ENCODE results near the gene ZNF267. TPM values are rescaled to one million over a fixed set of nuclear protein-coding genes. Genes with fewer than 3 reads are reported as not detected.

Gene ZNF267
- total and polyA plus RNA-seq, 2 of the 13 experiments (the other 11 are each of a cell fraction or from before 2014, with no cell fraction given): 3.0 to 30.0 TPM

DNA sequence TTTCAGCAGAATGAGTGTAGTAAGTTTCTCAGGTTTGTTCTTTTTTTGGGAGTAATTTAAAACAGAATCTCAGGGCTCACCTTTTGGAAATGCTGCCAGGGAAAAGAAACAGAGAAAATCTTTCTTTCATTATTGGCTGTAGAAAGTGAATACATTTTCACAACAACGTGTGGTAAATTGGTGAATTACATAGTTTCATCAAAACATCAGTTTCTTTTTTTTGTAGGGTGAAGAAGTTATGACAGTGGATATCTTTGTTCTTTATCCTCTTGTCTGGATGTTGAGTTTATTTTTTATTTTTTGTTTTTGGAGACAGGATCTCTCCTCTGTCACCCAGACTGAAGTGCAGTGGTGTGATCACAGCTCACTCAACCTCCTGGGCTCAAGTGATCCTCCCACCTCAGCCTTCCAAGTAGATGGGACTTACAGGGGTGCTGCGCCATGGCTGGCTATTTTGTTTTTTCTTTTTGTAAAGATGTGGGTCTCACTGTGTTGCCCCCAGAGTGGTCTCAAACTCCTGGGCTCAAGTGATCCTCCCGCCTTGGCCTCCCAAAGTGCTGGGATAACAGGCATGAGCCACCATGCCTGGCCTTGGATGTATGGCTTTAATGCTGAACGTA lies 2.4 kb downstream of the ZNF267 start:
- FAIRE-seq (no peak), DNase-seq (ENCODE audit: low spot score) (no peak), ATAC-seq (no peak)
- H3K36me3 ChIP-seq (replicated peaks in 1 of 2; ENCODE audit: control insufficient read depth in 1 of 2, insufficient read depth in 2 of 2, low read length in 2 of 2): no peaks in the 10 kb centered on the region; a peak in 2 of 5 replicates
- ChIA-PET CTCF (ENCODE audit: low intra/inter-chr PET ratio, low total read pairs) (no interaction called here), POLR2A (interaction anchor here (1.7 to 1.8 kb wide), 2 partner anchors 163 to 416 kb away, joined by 3 to 9 read pairs; partner anchors contain the start of gene ARMC5)
- H3K9ac ChIP-seq (ENCODE audit: insufficient read depth, low read depth, low read length): no peak overlapping the region
- H3K4me2 ChIP-seq (ENCODE audit: low read depth, low read length): peak overlapping the region; percentile 90
- 0 out of 2 replicates have a peak, but pooled peaks cover 4% of the 10 kb centered on the region for H4K20me1 ChIP-seq (ENCODE audit: insufficient read depth, low read length)
- H2AFZ ChIP-seq (ENCODE audit: low read length): no peak overlapping the region
- intact Hi-C loops (cut with micrococcal nuclease; ENCODE audit: unreplicated experiment): no loop called here
- no peak overlapping the region for H3K27ac ChIP-seq (ENCODE audit: extremely low read length, insufficient read depth, low read length)
- H3K27me3 ChIP-seq (ENCODE audit: control insufficient read depth in 1 of 2, insufficient read depth in 2 of 2, low read length in 2 of 2): peaks cover 0 to 9% of the 10 kb centered on the region in 2 experiments; a peak in 1 of 5 replicates
- BruUV-seq (replicated peaks): no TSS peak
- H3K79me2 ChIP-seq (ENCODE audit: insufficient read depth, low read length): peaks cover 72% of the 10 kb centered on the region
- 79% methylated on average over 4 of the region's 4 CpGs for WGBS (ENCODE audit: low lambda C conversion rate)
- TF ChIP-seq ZNF556 (CRISPR knock-in tag; IDR thresholded peaks at IDR 0.05; ENCODE audit: borderline replicate concordance): 0 out of 2 replicates have a peak, but pooled peaks have one; percentile 2
- TF ChIP-seq, protein P1, sequence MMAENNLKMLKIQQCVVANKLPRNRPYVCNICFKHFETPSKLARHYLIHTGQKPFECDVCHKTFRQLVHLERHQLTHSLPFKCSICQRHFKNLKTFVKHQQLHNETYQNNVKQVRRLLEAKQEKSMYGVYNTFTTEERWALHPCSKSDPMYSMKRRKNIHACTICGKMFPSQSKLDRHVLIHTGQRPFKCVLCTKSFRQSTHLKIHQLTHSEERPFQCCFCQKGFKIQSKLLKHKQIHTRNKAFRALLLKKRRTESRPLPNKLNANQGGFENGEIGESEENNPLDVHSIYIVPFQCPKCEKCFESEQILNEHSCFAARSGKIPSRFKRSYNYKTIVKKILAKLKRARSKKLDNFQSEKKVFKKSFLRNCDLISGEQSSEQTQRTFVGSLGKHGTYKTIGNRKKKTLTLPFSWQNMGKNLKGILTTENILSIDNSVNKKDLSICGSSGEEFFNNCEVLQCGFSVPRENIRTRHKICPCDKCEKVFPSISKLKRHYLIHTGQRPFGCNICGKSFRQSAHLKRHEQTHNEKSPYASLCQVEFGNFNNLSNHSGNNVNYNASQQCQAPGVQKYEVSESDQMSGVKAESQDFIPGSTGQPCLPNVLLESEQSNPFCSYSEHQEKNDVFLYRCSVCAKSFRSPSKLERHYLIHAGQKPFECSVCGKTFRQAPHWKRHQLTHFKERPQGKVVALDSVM (CRISPR knock-in tag; IDR thresholded peaks at IDR 0.05): peak; percentile 55; the same call in 1 of the 2 replicates
- TF ChIP-seq ZNF225 (CRISPR knock-in tag; IDR thresholded peaks at IDR 0.05): no peak
- peak overlapping the region in 2 of 3 experiments; percentile 95 to 99; a peak in 1 of 6 replicates for H3K4me3 ChIP-seq (replicated peaks in 1 of 3; ENCODE audit: insufficient read depth in 1 of 3, low read depth in 2 of 3, low read length in 3 of 3)
- H3K9me3 ChIP-seq (ENCODE audit: low read length): no peaks in the 10 kb centered on the region
- peaks cover 80% of the 10 kb centered on the region for H3K4me1 ChIP-seq (ENCODE audit: insufficient read depth, low read length)
- in situ Hi-C loops (cut with HindIII; ENCODE audit: extremely low pct_ligation_motif_present, low pct_unique_long_range_greater_than_20kb): loop anchor here (10.0 kb wide), 2 partner anchors 421 to 881 kb away; partner anchors contain the start of gene ARMC5
